Mesenchymal stem cell (in vitro differentiated cells and primary cell): Measurements from ENCODE around the gene MACROD2.

ENCODE experiments used
- DNase-seq: peaks from one replicate; pipeline ENCODE4 v3.0.0-alpha.2; 2013
- H2AFZ ChIP-seq: one replicate; pipeline ENCODE4 v1.6.1; 2013; ENCODE audit warnings: low read depth, mild to moderate bottlenecking, control low read depth, inconsistent platforms, low read length, moderate library complexity
- H2AK5ac ChIP-seq: 2 replicates; pipeline ENCODE4 v1.6.1; 2013; ENCODE audit warnings: low read length, moderate library complexity, mild to moderate bottlenecking, inconsistent platforms; ENCODE audit not compliant: severe bottlenecking
- H2BK120ac ChIP-seq: one replicate; pipeline ENCODE4 v1.6.1; 2013; ENCODE audit warnings: low read depth, mild to moderate bottlenecking, inconsistent platforms, low read length, moderate library complexity
- H2BK12ac ChIP-seq, 2 experiments: one replicate each; pipeline ENCODE4 v1.6.1; 2013; ENCODE audit warnings: inconsistent platforms in 2 of 2, low read length in 2 of 2, mild to moderate bottlenecking in 2 of 2, moderate library complexity in 2 of 2, control low read depth in 1 of 2
- H2BK15ac ChIP-seq: one replicate; pipeline ENCODE4 v1.6.1; 2013; ENCODE audit warnings: mild to moderate bottlenecking, low read depth, inconsistent platforms; ENCODE audit not compliant: poor library complexity, severe bottlenecking
- H2BK5ac ChIP-seq: 2 replicates; pipeline ENCODE4 v1.6.1; 2013; ENCODE audit warnings: low read depth, mild to moderate bottlenecking, low read length, control low read depth, inconsistent platforms; ENCODE audit not compliant: poor library complexity, severe bottlenecking
- H3K14ac ChIP-seq, 2 experiments: one replicate each; pipeline ENCODE4 v1.6.1; 2013; ENCODE audit warnings: inconsistent platforms in 2 of 2, low read length in 2 of 2, control low read depth in 1 of 2, mild to moderate bottlenecking in 1 of 2, moderate library complexity in 1 of 2
- H3K18ac ChIP-seq, 2 experiments: one replicate each; pipeline ENCODE4 v1.6.1; 2013; ENCODE audit warnings: inconsistent platforms in 2 of 2, low read length in 2 of 2, control low read depth in 1 of 2, low read depth in 1 of 2, mild to moderate bottlenecking in 1 of 2
- H3K23ac ChIP-seq, 2 experiments: one replicate each; pipeline ENCODE4 v1.6.1; 2013; ENCODE audit warnings: inconsistent platforms in 2 of 2, low read length in 2 of 2, mild to moderate bottlenecking in 2 of 2, moderate library complexity in 2 of 2, control low read depth in 1 of 2
- H3K27ac ChIP-seq: 2 replicates; pipeline ENCODE4 v1.5.1; 2013; ENCODE audit warnings: mild to moderate bottlenecking, moderate library complexity, low read length, control low read depth, inconsistent platforms; ENCODE audit not compliant: poor library complexity, severe bottlenecking
- H3K27me3 ChIP-seq, 2 experiments: 2 replicates each; pipeline versions ENCODE4 v1.6.1 to v1.7.0; 2013; ENCODE audit warnings: low read length in 2 of 2, mild to moderate bottlenecking in 2 of 2, moderate library complexity in 2 of 2, control low read depth in 1 of 2, inconsistent platforms in 1 of 2; ENCODE audit not compliant: control insufficient read depth in 1 of 2, insufficient read depth in 1 of 2
- H3K36me3 ChIP-seq, 2 experiments: 2 replicates each; pipeline versions ENCODE4 v1.6.1 to v1.7.0; 2013; ENCODE audit warnings: low read length in 2 of 2, control low read depth in 1 of 2, inconsistent platforms in 1 of 2, low read depth in 1 of 2, mild to moderate bottlenecking in 1 of 2; ENCODE audit not compliant: insufficient read depth in 2 of 2, control insufficient read depth in 1 of 2
- H3K4ac ChIP-seq, 2 experiments: one replicate each; pipeline ENCODE4 v1.6.1; 2013; ENCODE audit warnings: inconsistent platforms in 2 of 2, low read length in 2 of 2, mild to moderate bottlenecking in 2 of 2, moderate library complexity in 2 of 2, control low read depth in 1 of 2, low read depth in 1 of 2
- H3K4me1 ChIP-seq: 2 replicates; pipeline ENCODE4 v1.6.1; 2013; ENCODE audit warnings: low read depth, low read length, control low read depth; ENCODE audit not compliant: control insufficient read depth, insufficient read depth
- H3K4me2 ChIP-seq: 2 replicates; pipeline ENCODE4 v1.6.1; 2013; ENCODE audit warnings: low read length, mild to moderate bottlenecking, inconsistent platforms; ENCODE audit not compliant: poor library complexity, severe bottlenecking
- H3K4me3 ChIP-seq, 2 experiments: 2 replicates each; pipeline versions ENCODE4 v1.5.1 to v1.7.0; 2013; ENCODE audit warnings: low read length in 2 of 2, mild to moderate bottlenecking in 2 of 2, control low read depth in 1 of 2, low read depth in 1 of 2; ENCODE audit not compliant: insufficient read depth in 1 of 2
- H3K79me1 ChIP-seq: replicated peaks from 2 replicates; pipeline ENCODE4 v1.6.1; 2013; ENCODE audit warnings: mild to moderate bottlenecking, control low read depth, low read length, inconsistent platforms; ENCODE audit not compliant: poor library complexity, severe bottlenecking
- H3K9ac ChIP-seq: 2 replicates; pipeline ENCODE4 v1.7.0; 2013; ENCODE audit warnings: mild to moderate bottlenecking, low read length, moderate library complexity
- H3K9me3 ChIP-seq: 2 replicates; pipeline ENCODE4 v1.7.0; 2013; ENCODE audit warnings: mild to moderate bottlenecking, low read length; ENCODE audit not compliant: control insufficient read depth
- H4K8ac ChIP-seq: one replicate; pipeline ENCODE4 v1.6.1; 2013; ENCODE audit warnings: inconsistent platforms, mild to moderate bottlenecking, low read length, moderate library complexity
- H4K91ac ChIP-seq: one replicate; pipeline ENCODE4 v1.6.1; 2013; ENCODE audit warnings: mild to moderate bottlenecking, low read length, inconsistent platforms
- WGBS: methylation state at CpG from one replicate; pipeline ENCODE4 v1.1.7; 2013; ENCODE audit warnings: mixed read lengths; 5-methylcytosine and 5-hydroxymethylcytosine counted together

Gene MACROD2

GRCh38 chr20:15185913-15186312 is 1190.6 kb downstream of the MACROD2 start:
- H3K9me3 ChIP-seq = no peaks in the 10 kb centered on the region
- no peak overlapping the region for H2BK15ac ChIP-seq
- no peak overlapping the region for H3K27ac ChIP-seq
- H4K91ac ChIP-seq = no peak overlapping the region
- no peak overlapping the region for H3K4me3 ChIP-seq
- no peak overlapping the region for H3K23ac ChIP-seq
- no peaks in the 10 kb centered on the region for H3K36me3 ChIP-seq
- H4K8ac ChIP-seq = no peak overlapping the region
- no peak overlapping the region for H2BK12ac ChIP-seq
- WGBS = 100% methylated on average over 2 of the region's 2 CpGs
- H3K27me3 ChIP-seq = no peaks in the 10 kb centered on the region
- H2BK120ac ChIP-seq = no peak overlapping the region
- no peak overlapping the region for H3K9ac ChIP-seq
- no peak overlapping the region for H3K4ac ChIP-seq
- H3K4me1 ChIP-seq = no peaks in the 10 kb centered on the region
- no peaks in the 10 kb centered on the region for H3K79me1 ChIP-seq
- H3K14ac ChIP-seq = no peak overlapping the region
- no peak overlapping the region for H2AK5ac ChIP-seq
- no peak overlapping the region for H2AFZ ChIP-seq
- H3K4me2 ChIP-seq = no peak overlapping the region
- no peak overlapping the region for H2BK5ac ChIP-seq
- DNase-seq = no peak
- no peak overlapping the region for H3K18ac ChIP-seq

- Histone ChIP-seq H3K4ac (no peak overlapping the region), H3K23ac (no peak overlapping the region), H2BK12ac (no peak overlapping the region), H3K27ac (no peak overlapping the region), H4K91ac (no peak overlapping the region), H2AK5ac (no peak overlapping the region), H3K79me1 (no peaks in the 10 kb centered on the region), H3K9me3 (no peaks in the 10 kb centered on the region), H2BK5ac (no peak overlapping the region), H2AFZ (no peak overlapping the region), H3K14ac (no peak overlapping the region), H4K8ac (no peak overlapping the region), H3K27me3 (no peaks in the 10 kb centered on the region), H3K36me3 (no peaks in the 10 kb centered on the region), H3K4me3 (no peak overlapping the region), H3K4me2 (no peak overlapping the region), H2BK15ac (no peak overlapping the region), H3K9ac (no peak overlapping the region), H3K18ac (no peak overlapping the region), H3K4me1 (no peaks in the 10 kb centered on the region), H2BK120ac (no peak overlapping the region)
- no peak for DNase-seq
- WGBS = 100% methylated on average over 1 of the region's 1 CpG
Measured at GRCh38 chr20:15187612-15188011, 1192.3 kb downstream of the MACROD2 start.

- H2AK5ac ChIP-seq = no peak overlapping the region
- H3K4me1 ChIP-seq = no peaks in the 10 kb centered on the region
- no peak overlapping the region for H4K8ac ChIP-seq
Measured at GRCh38 chr20:15188415-15188814, 1193.1 kb downstream of the MACROD2 start.

GRCh38 chr20:15191082-15191723 is 1195.9 kb downstream of the MACROD2 start:
- DNase-seq = no peak
- Histone ChIP-seq H2AFZ (no peak overlapping the region), H3K18ac (no peak overlapping the region), H4K8ac (no peak overlapping the region), H3K27me3 (no peaks in the 10 kb centered on the region), H3K4ac (no peak overlapping the region), H2BK5ac (no peak overlapping the region), H3K36me3 (no peaks in the 10 kb centered on the region), H3K14ac (no peak overlapping the region), H3K4me3 (no peak overlapping the region), H3K9ac (no peak overlapping the region), H3K23ac (no peak overlapping the region), H4K91ac (no peak overlapping the region), H3K27ac (no peak overlapping the region), H3K79me1 (no peaks in the 10 kb centered on the region), H3K4me2 (no peak overlapping the region), H3K4me1 (no peaks in the 10 kb centered on the region), H2BK120ac (no peak overlapping the region), H2BK12ac (no peak overlapping the region), H2AK5ac (no peak overlapping the region), H2BK15ac (no peak overlapping the region), H3K9me3 (no peaks in the 10 kb centered on the region)
- 76% methylated on average over 2 of the region's 4 CpGs for WGBS

More at GRCh38 chr20:15188415-15188814, 1193.1 kb downstream of the MACROD2 start:
- H2AFZ ChIP-seq = no peak overlapping the region
- no peak overlapping the region for H3K23ac ChIP-seq
- WGBS = 80% methylated on average over 3 of the region's 3 CpGs
- no peak overlapping the region for H3K14ac ChIP-seq
- H2BK15ac ChIP-seq = no peak overlapping the region
- H3K79me1 ChIP-seq = no peaks in the 10 kb centered on the region
- H3K9me3 ChIP-seq = no peaks in the 10 kb centered on the region
- H2BK120ac ChIP-seq = no peak overlapping the region
- no peak overlapping the region for H4K91ac ChIP-seq
- no peaks in the 10 kb centered on the region for H3K27me3 ChIP-seq
- no peak overlapping the region for H2BK12ac ChIP-seq
- H3K4ac ChIP-seq = no peak overlapping the region
- no peak overlapping the region for H3K9ac ChIP-seq
- no peak for DNase-seq
- H3K18ac ChIP-seq = no peak overlapping the region
- no peak overlapping the region for H3K4me2 ChIP-seq
- H2BK5ac ChIP-seq = no peak overlapping the region
- H3K36me3 ChIP-seq = no peaks in the 10 kb centered on the region
- no peak overlapping the region for H3K4me3 ChIP-seq
- no peak overlapping the region for H3K27ac ChIP-seq
